AG09319 (cell line): ENCODE data around the gene GPR151.
"Not testable (repeated sequence)": the region's sequence is repeated elsewhere in the genome, so short reads cannot be mapped to it uniquely, and the experiment has no call there.

Experiments
- DNase-seq: peaks from one replicate; pipeline ENCODE4 v3.0.0-alpha.2; 2010; ENCODE audit warnings: low read depth; ENCODE audit errors: extremely low read depth
- TF ChIP-seq, protein P1 (sequence below): IDR thresholded peaks from 2 replicates; pipeline ENCODE4 v1.5.1; 2011; ENCODE audit warnings: low read depth, mild to moderate bottlenecking, inconsistent platforms, low read length, moderate library complexity

The GPR151 gene

DNA sequence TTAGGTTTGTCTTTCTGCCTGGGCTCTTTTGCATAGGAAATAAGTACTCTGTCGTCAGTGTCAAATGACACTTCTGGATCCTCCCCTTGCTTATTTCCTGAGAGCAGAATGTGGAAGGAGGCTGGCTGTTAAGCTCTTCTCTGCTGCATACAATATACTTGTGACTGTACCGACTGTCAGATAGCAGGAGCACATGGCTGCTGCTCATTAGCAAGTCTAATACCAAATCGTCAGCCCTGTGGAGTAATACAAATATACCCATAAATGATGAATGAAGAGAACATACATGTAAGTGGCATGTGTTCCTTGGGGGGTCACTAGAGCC lies at the start of gene GPR151:
GPR151 (minus strand) TSS at position 40 of the 325 bp plus-strand sequence. CDS start 77 bp downstream, outside the sequence.
- TF ChIP-seq, protein P1, sequence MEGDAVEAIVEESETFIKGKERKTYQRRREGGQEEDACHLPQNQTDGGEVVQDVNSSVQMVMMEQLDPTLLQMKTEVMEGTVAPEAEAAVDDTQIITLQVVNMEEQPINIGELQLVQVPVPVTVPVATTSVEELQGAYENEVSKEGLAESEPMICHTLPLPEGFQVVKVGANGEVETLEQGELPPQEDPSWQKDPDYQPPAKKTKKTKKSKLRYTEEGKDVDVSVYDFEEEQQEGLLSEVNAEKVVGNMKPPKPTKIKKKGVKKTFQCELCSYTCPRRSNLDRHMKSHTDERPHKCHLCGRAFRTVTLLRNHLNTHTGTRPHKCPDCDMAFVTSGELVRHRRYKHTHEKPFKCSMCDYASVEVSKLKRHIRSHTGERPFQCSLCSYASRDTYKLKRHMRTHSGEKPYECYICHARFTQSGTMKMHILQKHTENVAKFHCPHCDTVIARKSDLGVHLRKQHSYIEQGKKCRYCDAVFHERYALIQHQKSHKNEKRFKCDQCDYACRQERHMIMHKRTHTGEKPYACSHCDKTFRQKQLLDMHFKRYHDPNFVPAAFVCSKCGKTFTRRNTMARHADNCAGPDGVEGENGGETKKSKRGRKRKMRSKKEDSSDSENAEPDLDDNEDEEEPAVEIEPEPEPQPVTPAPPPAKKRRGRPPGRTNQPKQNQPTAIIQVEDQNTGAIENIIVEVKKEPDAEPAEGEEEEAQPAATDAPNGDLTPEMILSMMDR: no peak

DNA sequence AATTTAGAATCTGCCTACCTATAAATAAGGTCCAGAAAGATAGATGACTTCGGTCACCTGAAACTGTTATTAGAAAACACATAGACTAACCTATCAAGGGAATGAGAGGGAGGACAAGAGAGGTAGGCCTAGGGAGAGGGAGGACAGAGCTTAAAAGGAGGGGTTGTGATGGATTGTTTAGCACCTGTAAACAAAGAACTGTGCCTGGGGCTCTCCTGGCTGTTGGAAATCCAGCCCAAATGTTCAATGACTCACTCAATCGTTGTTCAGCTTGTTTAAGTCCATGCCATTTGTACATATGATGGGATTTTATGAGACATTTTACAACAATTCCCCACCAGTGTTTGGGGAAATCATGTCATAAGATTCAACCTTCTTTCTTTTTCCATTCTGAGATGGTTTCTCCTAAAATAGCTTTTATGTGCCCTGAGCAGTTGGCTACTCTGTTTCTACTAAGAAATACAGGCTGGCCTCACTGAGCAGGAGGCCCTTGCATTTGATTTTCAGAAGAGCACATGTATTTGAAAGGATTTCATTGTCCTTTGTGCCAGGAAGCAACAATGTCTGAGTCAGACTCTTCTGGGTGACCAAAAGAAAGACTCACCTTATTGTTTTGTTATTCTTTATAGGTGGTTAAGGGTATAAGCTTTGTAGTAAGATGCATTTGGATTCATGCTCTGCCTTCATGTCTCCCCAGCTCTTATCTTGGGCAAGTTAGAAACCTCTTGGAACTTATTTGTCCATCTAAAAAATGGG lies 48.2 kb upstream of the GPR151 start:
- TF ChIP-seq, protein P1: no peak

More for the DNA sequence above, at the start of gene GPR151:
- DNase-seq: no peak

DNA sequence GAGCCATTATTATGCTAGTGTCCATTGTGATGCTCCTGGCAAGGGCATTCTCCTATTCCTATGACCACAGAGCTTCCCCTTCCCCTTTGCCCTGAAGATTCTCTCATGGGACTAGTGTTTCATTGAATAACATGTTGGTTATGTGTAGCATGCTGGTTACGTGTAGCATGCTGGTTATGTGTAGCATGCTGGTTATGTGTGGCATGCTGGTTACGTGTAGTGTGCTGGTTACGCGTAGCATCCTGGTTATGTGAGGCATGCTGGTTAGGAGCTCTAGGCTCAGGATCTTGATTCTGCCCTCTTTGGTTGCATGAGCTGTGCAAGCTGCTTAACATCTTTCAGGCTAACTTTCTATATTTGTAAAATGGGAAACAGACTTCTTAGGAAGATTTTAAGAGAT lies 46.5 kb upstream of the GPR151 start:
- DNase-seq: no peak
- TF ChIP-seq, protein P1: no peak

More for the DNA sequence above, 48.2 kb upstream of the GPR151 start:
- no peak for DNase-seq

DNA sequence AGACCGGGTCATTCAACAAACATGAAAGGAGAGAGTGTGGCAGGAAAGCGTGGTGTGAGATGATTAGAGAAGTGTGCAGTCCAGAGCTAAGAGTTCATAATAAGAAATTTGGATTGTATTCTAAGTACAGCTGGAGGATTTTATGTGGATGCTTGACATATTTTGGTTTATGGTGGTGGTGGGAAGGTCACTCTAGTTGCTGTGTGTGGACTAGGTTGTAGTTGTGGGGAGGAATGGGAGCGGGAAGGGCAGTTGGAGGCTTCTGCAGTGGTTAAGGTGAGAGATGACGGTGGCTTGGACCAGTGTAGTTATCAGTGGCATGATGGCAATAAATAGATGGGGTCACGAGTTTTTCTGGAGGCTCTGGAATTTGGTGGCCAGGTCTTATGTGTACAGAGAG lies 45.7 kb upstream of the GPR151 start:
- TF ChIP-seq, protein P1: no peak
- no peak for DNase-seq

DNA sequence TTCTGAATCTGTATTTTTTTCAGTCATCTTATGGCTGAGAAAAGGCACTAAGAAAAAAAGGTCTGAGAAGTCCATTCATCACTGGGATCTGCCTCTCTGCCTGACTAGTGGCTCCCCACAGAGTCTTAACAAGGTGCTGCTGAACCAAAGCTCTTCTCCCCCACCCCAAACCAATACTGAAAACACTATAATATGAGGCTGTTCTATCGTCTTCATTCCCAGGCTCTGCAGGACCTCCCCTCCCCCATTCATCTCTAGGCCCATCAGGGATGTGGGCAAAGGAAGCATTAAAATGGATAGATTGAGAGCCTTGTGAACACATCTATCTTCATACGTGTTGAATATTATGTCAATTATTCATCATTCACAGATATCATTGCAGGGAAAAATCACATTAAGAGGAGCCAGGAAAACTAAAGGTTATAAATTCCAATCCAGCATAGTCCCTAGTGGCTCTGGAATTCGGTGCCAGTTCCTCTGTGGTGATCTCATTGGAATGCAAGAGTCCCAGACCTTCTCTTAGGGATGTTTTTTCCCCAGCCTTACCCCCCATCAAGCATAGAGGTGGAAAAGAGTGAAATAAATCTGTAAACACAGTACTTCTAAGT lies 44.3 kb upstream of the GPR151 start:
- TF ChIP-seq, protein P1: no peak
- DNase-seq: no peak

DNA sequence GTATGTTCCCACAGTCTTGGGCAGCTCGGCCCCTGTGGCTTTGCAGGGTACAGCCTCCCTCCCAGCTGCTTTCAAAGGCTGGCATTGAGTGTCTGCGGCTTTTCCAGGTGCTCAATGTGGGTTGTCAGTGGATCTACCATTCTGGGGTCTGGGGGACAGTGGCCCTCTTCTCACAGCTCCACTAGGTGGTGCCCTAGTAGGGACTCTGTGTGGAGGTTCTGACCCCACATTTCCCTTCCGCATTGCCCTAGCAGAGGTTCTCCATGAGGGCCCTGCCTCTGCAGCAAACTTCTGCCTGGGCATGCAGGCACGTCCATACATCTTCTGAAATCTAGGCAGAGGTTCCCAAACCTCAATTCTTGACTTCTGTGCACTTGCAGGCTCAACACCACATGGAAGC lies 40.9 kb upstream of the GPR151 start:
- not testable (repeated sequence) for DNase-seq

DNA sequence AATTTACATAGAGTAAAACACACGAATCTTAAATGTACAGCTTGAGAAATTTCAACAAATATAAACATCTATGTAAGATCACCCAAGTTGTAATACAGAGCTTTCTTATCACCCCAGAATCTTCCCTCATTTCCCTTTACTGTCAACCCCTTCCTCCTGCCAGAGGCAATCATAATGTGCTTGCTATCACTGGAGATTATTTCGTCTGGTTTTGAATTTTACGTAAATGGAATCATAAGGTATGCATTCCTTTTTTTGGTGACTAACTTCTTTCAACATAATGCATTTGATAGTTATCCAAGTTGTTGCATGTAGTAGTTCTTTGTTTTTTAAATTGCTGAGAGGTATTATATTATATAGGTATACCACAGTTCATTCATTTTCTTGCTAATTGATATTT lies 37.5 kb upstream of the GPR151 start:
- TF ChIP-seq, protein P1: no peak
- no peak for DNase-seq
